Subcutaneous abdominal adipose tissue (tissue), 5 donors: ENCODE results near the gene KRT26.
A peak's percentile ranks its signal among the peaks of the same experiment; 100 is the strongest.
"Not testable (repeated sequence)": the region's sequence is repeated elsewhere in the genome, so short reads cannot be mapped to it uniquely, and the experiment has no call there.

Source experiments
- H3K27ac ChIP-seq: one replicate; pipeline ENCODE4 v1.7.0; 2013; ENCODE audit warnings: low read depth, mild to moderate bottlenecking, inconsistent platforms, low read length, moderate library complexity
- H3K27me3 ChIP-seq, 5 donors: one replicate each; pipeline ENCODE4 v1.7.0; 2013; ENCODE audit warnings: low read length in 5 of 5, inconsistent platforms in 1 of 5; ENCODE audit not compliant: control insufficient read depth in 5 of 5, insufficient read depth in 4 of 5
- H3K36me3 ChIP-seq, 5 donors: one replicate each; pipeline ENCODE4 v1.7.0; 2013; ENCODE audit warnings: low read length in 5 of 5; ENCODE audit not compliant: control insufficient read depth in 5 of 5, insufficient read depth in 5 of 5
- H3K4me1 ChIP-seq, 5 donors: one replicate each; pipeline ENCODE4 v1.7.0; 2013; ENCODE audit warnings: low read length in 5 of 5, mild to moderate bottlenecking in 3 of 5, moderate library complexity in 1 of 5; ENCODE audit not compliant: control insufficient read depth in 5 of 5, insufficient read depth in 5 of 5
- H3K4me3 ChIP-seq, 5 donors: one replicate each; pipeline ENCODE4 v1.7.0; 2013; ENCODE audit warnings: low read length in 5 of 5, low read depth in 1 of 5
- H3K9ac ChIP-seq, 5 donors: one replicate each; pipeline ENCODE4 v1.7.0; 2013; ENCODE audit warnings: low read length in 5 of 5, mild to moderate bottlenecking in 4 of 5, moderate library complexity in 3 of 5
- H3K9me3 ChIP-seq, 5 donors: one replicate each; pipeline ENCODE4 v1.7.0; 2013; ENCODE audit warnings: low read length in 5 of 5; ENCODE audit not compliant: control insufficient read depth in 5 of 5
- donor health status: healthy.
- donor health status: healthy.
- donor health status: healthy.
- donor health status: healthy.
- donor health status: healthy.

KRT26 gene

GRCh38 chr17:40814657-40815056 lies 42.7 kb upstream of the KRT26 start:
- not testable (repeated sequence) for H3K9ac ChIP-seq, H3K4me3 ChIP-seq, H3K9me3 ChIP-seq, H3K27me3 ChIP-seq, H3K27ac ChIP-seq
- peaks cover 0 to 11% (median 7%) of the 10 kb centered on the region in 5 donors for H3K36me3 ChIP-seq
- H3K4me1 ChIP-seq: peaks cover 3 to 20% (median 12%) of the 10 kb centered on the region in 5 donors

- Histone ChIP-seq H3K27ac (no peak overlapping the region), H3K4me1 (peaks cover 0 to 26% (median 8%) of the 10 kb centered on the region in 5 donors), H3K9me3 (no peaks in the 10 kb centered on the region), H3K4me3 (no peak overlapping the region), H3K27me3 (peaks cover 0 to 6% (median 0%) of the 10 kb centered on the region in 5 donors), H3K36me3 (peaks cover 0 to 11% (median 7%) of the 10 kb centered on the region in 5 donors), H3K9ac (no peak overlapping the region)
These were observed 41.8 kb upstream of the KRT26 start for GRCh38 chr17:40813804-40814203.

- no peaks in the 10 kb centered on the region for H3K9me3 ChIP-seq
- H3K4me1 ChIP-seq: peaks cover 0 to 23% (median 0%) of the 10 kb centered on the region in 5 donors
- H3K27ac ChIP-seq: no peak overlapping the region
- no peak overlapping the region for H3K9ac ChIP-seq
- H3K27me3 ChIP-seq: peaks cover 0 to 6% (median 0%) of the 10 kb centered on the region in 5 donors
- no peak overlapping the region for H3K4me3 ChIP-seq
- peaks cover 0 to 11% (median 7%) of the 10 kb centered on the region in 5 donors for H3K36me3 ChIP-seq
These were observed 40.6 kb upstream of the KRT26 start for GRCh38 chr17:40812639-40813038.

GRCh38 chr17:40810494-40810893 lies 38.5 kb upstream of the KRT26 start:
- Histone ChIP-seq H3K9me3 (no peaks in the 10 kb centered on the region), H3K27me3 (peaks cover 0 to 13% (median 10%) of the 10 kb centered on the region in 5 donors), H3K4me1 (peaks cover 0 to 23% (median 0%) of the 10 kb centered on the region in 5 donors), H3K4me3 (no peak overlapping the region), H3K36me3 (no peaks in the 10 kb centered on the region), H3K9ac (no peak overlapping the region), H3K27ac (peak overlapping the region; percentile 5)

GRCh38 chr17:40809721-40810421 lies 37.9 kb upstream of the KRT26 start:
- peaks cover 0 to 15% (median 10%) of the 10 kb centered on the region in 5 donors for H3K27me3 ChIP-seq
- H3K9ac ChIP-seq: no peak overlapping the region
- peak overlapping the region; percentile 5 for H3K27ac ChIP-seq
- peaks cover 0 to 2% (median 0%) of the 10 kb centered on the region in 5 donors for H3K9me3 ChIP-seq
- H3K4me1 ChIP-seq: peaks cover 0 to 23% (median 0%) of the 10 kb centered on the region in 5 donors
- no peak overlapping the region for H3K4me3 ChIP-seq
- H3K36me3 ChIP-seq: no peaks in the 10 kb centered on the region

- no peaks in the 10 kb centered on the region for H3K36me3 ChIP-seq
- peaks cover 0 to 2% (median 0%) of the 10 kb centered on the region in 5 donors for H3K9me3 ChIP-seq
- H3K4me1 ChIP-seq: peaks cover 0 to 26% (median 0%) of the 10 kb centered on the region in 5 donors
- no peak overlapping the region for H3K27ac ChIP-seq
- H3K27me3 ChIP-seq: peaks cover 0 to 17% (median 13%) of the 10 kb centered on the region in 5 donors
- H3K4me3 ChIP-seq: no peak overlapping the region
- H3K9ac ChIP-seq: no peak overlapping the region
These were observed 34.1 kb upstream of the KRT26 start for GRCh38 chr17:40806131-40806530.

GRCh38 chr17:40803617-40804082 lies 31.6 kb upstream of the KRT26 start:
- H3K27me3 ChIP-seq: peaks cover 6 to 25% (median 19%) of the 10 kb centered on the region in 5 donors
- no peak overlapping the region for H3K9ac ChIP-seq
- H3K36me3 ChIP-seq: no peaks in the 10 kb centered on the region
- peaks cover 0 to 2% (median 0%) of the 10 kb centered on the region in 5 donors for H3K9me3 ChIP-seq
- no peak overlapping the region for H3K27ac ChIP-seq
- H3K4me1 ChIP-seq: peaks cover 0 to 4% (median 0%) of the 10 kb centered on the region in 5 donors
- no peak overlapping the region for H3K4me3 ChIP-seq

GRCh38 chr17:40801157-40801556 lies 29.2 kb upstream of the KRT26 start:
- Histone ChIP-seq H3K4me1 (peaks cover 0 to 3% (median 0%) of the 10 kb centered on the region in 5 donors), H3K27ac (no peak overlapping the region), H3K36me3 (no peaks in the 10 kb centered on the region), H3K27me3 (peaks cover 13 to 23% (median 20%) of the 10 kb centered on the region in 5 donors), H3K9me3 (peaks cover 0 to 2% (median 0%) of the 10 kb centered on the region in 5 donors), H3K4me3 (no peak overlapping the region), H3K9ac (no peak overlapping the region)

- H3K27me3 ChIP-seq: peaks cover 15 to 29% (median 22%) of the 10 kb centered on the region in 5 donors
These were observed 28.4 kb upstream of the KRT26 start for GRCh38 chr17:40800381-40800780.

GRCh38 chr17:40799859-40800258 lies 27.9 kb upstream of the KRT26 start, which contains the start of gene KRT28:
TSS of gene KRT28 (minus strand) at chr17:40799959. CDS start at chr17:40799893, 66 bp downstream.
- Histone ChIP-seq H3K9me3 (no peaks in the 10 kb centered on the region), H3K4me3 (no peak within 1 kb of the TSS), H3K36me3 (no peaks in the 10 kb centered on the region), H3K27ac (no peak within 1 kb of the TSS), H3K9ac (no peak within 1 kb of the TSS), H3K27me3 (peaks cover 15 to 29% (median 26%) of the 10 kb centered on the region in 5 donors), H3K4me1 (peaks cover 0 to 3% (median 0%) of the 10 kb centered on the region in 5 donors)

More at GRCh38 chr17:40800381-40800780, 28.4 kb upstream of the KRT26 start:
- Histone ChIP-seq H3K27ac (no peak overlapping the region), H3K4me3 (no peak overlapping the region), H3K4me1 (peaks cover 0 to 3% (median 0%) of the 10 kb centered on the region in 5 donors), H3K9me3 (peaks cover 0 to 2% (median 0%) of the 10 kb centered on the region in 5 donors), H3K9ac (no peak overlapping the region), H3K36me3 (no peaks in the 10 kb centered on the region)
